D721Med (cell line): ENCODE measurements around the gene FXYD4.

ENCODE experiments used
- DNase-seq: peaks from one replicate; pipeline ENCODE4 v3.0.0; 2011; ENCODE audit warnings: low spot score; ENCODE audit not compliant: insufficient read length
- FAIRE-seq: peaks from 2 replicates; lab custom pipeline; 2011; peaks lifted over from hg19 to GRCh38; lab: Jason Lieb, UNC
- TF ChIP-seq, protein P1 (sequence below): IDR thresholded peaks from 2 replicates; pipeline ENCODE4 v1.5.1; 2012; ENCODE audit warnings: mild to moderate bottlenecking, control low read depth; ENCODE audit not compliant: insufficient read depth; ENCODE audit errors: missing control alignments

Gene FXYD4

DNA sequence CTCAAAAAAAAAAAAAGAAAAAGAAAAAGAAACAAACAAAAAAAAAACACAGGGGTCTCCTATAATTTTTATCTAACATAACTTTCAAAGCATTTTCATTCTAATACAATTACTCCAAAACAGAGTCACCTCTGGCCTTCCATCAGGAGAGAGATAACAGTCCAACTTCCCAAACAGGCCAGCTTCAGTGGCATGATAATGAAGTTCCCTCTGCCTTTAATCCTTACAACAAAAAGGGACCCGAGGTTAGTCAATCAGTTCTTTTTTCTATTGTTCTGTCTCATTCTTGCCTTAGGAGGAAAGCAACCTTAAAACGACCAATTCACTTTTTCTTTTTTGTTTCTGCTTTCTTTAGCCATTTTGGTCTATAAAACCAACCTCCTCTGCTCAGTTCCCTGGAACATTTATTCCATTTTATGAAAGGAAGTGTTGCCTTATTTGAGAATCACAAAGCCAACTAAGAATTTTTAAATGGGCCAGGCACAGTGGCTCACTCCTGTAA is 16.5 kb upstream of the FXYD4 start:
- TF ChIP-seq, protein P1, sequence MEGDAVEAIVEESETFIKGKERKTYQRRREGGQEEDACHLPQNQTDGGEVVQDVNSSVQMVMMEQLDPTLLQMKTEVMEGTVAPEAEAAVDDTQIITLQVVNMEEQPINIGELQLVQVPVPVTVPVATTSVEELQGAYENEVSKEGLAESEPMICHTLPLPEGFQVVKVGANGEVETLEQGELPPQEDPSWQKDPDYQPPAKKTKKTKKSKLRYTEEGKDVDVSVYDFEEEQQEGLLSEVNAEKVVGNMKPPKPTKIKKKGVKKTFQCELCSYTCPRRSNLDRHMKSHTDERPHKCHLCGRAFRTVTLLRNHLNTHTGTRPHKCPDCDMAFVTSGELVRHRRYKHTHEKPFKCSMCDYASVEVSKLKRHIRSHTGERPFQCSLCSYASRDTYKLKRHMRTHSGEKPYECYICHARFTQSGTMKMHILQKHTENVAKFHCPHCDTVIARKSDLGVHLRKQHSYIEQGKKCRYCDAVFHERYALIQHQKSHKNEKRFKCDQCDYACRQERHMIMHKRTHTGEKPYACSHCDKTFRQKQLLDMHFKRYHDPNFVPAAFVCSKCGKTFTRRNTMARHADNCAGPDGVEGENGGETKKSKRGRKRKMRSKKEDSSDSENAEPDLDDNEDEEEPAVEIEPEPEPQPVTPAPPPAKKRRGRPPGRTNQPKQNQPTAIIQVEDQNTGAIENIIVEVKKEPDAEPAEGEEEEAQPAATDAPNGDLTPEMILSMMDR, result no peak
- FAIRE-seq (no peak), DNase-seq (no peak)

DNA sequence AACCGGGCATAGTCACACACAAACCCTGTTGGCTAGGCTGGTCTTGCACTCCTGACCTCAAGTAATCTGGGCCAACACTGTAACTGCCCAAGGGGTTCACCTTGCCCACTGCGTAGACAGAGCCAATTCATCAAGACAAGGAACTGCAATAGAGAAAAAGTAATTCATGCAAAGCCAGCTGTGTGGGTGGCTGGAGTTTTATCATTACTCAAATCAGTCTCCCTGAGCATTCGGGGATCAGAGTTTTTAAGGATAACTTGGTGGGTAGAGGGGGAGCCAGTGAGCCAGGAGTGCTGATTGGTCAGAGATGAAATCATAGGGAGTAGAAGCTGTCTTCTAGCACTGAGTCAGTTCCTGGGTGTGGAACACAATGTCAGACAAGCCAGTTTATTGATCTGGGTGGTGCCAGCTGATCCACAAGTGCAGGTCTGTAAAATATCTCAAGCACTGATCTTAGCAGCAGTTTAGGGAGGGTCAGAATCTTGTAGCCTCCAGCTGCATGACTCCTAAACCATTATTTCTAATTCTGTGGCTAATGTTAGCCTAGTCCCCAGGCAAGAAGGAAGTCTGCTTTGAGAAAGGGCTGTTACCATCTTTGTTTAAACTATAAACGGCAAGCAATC is 15.6 kb upstream of the FXYD4 start:
- DNase-seq (no peak), FAIRE-seq (no peak)
- TF ChIP-seq, protein P1, result no peak

DNA sequence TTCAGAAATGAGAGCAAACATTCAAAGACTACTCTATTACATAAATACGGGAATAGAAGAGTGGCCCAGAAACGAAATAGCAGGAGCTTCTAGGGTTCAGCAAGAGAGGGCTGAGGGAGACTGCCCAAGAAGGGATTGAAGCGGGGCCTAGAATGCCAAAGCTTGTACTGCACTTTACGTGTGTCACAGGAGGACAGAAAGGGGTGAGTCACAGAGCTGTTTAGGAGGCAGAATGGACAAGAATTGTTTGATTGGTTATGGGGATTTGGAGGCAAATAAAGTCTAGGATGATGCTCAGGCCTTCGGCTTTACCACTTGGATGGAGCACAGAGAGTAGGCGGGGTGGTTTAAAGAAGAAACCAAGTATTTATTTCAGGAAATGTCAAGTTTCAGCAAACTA is 11.3 kb upstream of the FXYD4 start:
- DNase-seq (no peak), FAIRE-seq (no peak)
- TF ChIP-seq, protein P1, result no peak

DNA sequence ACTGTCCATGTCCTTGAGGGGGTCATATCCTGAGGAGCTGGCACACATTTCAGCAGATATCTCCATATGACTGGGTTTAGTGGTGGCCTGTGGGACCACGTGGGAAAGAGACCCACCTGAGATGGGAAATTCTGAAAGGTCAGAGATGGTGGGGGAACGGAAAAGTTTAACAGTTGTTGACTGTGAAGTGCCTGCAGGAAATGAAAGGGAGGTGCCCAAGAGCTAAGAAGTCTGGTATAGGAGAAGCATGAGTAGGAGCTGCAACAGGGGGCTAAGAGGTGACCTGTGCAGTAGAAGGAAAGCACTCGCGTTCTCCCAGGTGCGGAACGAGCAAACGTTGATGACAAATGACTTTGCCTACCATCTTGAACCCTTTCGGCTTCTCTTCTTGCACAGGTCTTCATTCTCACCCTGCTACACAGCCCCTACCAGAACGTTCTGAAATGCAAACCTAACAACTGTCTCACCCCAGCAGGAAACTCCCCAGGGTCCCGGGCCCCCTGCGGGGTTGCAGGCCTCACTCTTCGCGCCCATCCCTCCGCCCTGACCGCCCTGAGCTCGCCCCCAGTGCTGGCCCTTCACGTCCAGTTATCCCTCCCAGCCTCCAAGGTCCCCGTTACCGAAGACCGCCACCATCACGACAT is 9.8 kb upstream of the FXYD4 start:
- no peak for DNase-seq
- FAIRE-seq, result no peak
- TF ChIP-seq, protein P1, result no peak

DNA sequence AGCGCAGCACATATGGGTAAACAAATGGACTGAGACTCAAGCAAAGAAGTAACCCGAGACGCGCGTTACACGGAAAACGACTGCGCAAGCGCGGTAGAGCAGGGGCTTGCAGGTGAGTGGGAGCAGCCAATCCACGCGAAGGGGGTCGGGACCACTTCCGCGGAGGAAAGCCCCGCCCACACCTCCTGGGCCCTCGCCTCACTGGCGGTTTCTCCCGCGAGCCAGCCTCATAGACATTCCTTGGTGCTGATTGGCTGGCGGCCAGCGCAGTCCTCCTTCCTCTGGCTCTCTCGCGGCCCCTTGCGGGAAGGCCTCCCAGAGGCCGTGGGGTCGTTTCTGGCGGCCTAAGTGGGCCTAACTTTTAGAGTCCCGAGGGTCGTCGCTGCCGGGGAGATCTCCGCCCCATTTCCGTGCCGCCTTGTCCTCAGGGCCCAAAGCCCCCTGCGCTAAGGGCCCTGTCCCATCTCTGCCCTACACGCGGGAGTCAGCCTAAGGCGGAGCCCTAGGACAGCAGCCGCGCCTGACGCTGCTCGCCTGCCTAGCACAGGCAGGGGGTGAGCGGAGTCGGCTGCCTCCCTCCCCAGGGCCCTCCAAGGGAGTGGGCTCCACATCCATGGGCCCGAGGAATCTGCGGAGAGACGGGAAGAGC is 9.1 kb upstream of the FXYD4 start:
- DNase-seq (no peak), FAIRE-seq (no peak)
- TF ChIP-seq, protein P1, result no peak

DNA sequence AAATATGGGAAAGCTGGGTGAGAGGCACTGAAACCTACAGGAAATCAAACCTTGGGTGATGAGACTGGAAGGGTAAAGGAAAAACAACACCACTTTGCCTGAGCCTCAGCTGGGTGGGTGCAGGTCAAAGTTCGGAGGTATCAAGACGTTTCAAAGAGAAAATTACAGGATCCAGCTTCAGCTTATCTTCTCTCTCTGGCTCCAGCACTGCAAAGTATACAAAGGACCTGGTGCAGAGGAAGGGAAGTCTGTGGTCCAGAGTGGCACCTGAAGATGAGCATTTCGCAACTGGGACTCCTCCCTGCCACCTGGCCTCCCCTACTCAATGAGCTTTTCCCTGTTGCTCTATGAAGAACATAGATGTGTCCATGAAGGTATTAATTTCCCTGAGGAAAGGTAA is 6.4 kb upstream of the FXYD4 start:
- FAIRE-seq, result no peak

More for the DNA sequence above, 6.4 kb upstream of the FXYD4 start:
- TF ChIP-seq, protein P1, result no peak
- no peak for DNase-seq
